ENCODE data around the gene CACNA1S.

GRCh38 chr1:200991097-200991614, 121.1 kb downstream of the CACNA1S start:
- TF ChIP-seq EP300 (IDR thresholded peaks at IDR 0.05) (no peak), CTCF (IDR thresholded peaks at IDR 0.05) (no peak)
